Sciatic nerve (tissue), 2 donors: ENCODE measurements around the gene CDC5L. TPM values are rescaled to one million over a fixed set of nuclear protein-coding genes. Genes with fewer than 3 reads are reported as not detected.

Source experiments
- ATAC-seq: fragments of 200-7000 bp; cut with Tn5 transposase; one replicate; pipeline ENCODE4 v1.9.1; 2020; ENCODE audit warnings: mild to moderate bottlenecking, moderate library complexity
- DNase-seq: peaks from one replicate; pipeline ENCODE4 v3.0.0-alpha.2; 2020; ENCODE audit warnings: low spot score
- intact Hi-C: fragments of 100-400 bp; cut with DNase I; formaldehyde crosslinking; loops from one replicate; pipeline ENCODE4 v1.14.2; 2022
- microRNA-seq: library from miRNA; unstranded; fragments of <30 nt; microRNA quantifications from one replicate; pipeline ENCODE4 v1.2.0, GENCODE V29; 2020
- total RNA-seq: library from RNA; stranded (reverse); fragmentation: NEBNext Ultra II Directional; extraction: Animal tissue kit (Norgen Biotek cat#: 25700); gene quantifications from one replicate; pipeline ENCODE4 v1.2.1, GENCODE V29; 2021
- donor health status: DM: no; HTN: no; CAD: no.
- donor health status: DM: no; HTN: no; CAD: no.

The CDC5L gene
- total RNA-seq, 1 donor from 2014 or later, result 20.3 TPM

DNA sequence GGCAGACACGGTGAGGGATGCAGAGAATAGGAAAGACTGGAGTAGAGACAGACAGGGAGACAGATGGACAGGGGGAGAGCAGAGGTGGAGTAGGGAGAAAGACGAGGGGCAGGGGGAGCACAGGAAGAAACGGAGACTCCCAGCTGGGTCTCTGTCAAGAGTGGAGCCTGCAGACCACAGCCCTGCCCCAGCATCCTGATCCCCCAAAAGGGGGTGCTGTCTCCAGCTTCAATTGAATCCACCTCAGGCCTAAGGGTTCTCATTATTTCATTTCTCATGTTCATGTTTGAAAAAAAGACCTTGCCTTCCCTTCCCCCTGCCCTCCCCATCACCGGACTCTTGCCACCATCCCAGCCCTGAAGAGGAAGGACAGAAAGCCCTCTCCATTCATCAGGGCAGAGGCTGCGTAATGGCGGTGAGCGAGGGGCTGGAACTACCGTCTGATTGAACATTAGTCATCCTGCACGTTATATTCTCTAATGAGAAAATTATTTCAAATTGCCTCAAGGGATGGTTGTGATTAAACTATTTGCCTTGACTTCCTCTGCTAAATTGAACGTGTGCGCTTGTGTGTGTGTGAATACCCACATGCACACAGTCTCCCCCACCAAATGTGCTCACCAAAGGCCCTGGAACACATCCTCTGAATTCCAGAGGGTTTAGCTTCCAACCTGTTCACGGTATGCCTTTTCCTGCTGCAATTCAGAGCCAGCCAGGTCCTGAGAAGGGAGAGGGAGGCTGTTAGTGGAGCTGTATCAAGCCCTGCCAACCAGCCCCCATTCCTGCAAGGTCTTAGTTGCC, 98.3 kb downstream of the CDC5L start:
- no peak for ATAC-seq
- intact Hi-C loops, result no loop called here

DNA sequence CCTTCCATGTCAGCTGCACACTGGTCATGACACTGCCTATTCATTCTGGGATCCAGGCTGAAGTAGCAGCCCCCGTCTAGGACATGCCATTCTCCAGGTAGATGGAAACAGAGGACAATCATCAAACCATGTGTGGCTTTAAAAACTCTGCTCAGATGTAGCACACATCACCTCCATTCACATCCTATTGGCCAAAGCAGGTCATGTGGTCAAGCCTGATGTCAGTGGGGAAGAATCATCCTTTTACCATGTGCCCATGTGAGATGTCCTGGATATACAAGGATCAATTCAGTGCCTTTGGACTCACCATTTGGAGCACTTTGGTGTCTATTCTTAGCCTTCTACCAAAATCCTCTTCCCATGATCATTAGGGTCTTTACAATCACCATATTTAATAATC, 99.5 kb downstream of the CDC5L start:
- intact Hi-C loops, result no loop called here
- ATAC-seq (no peak), DNase-seq (no peak)

More for the DNA sequence above, 98.3 kb downstream of the CDC5L start:
- DNase-seq, result no peak

DNA sequence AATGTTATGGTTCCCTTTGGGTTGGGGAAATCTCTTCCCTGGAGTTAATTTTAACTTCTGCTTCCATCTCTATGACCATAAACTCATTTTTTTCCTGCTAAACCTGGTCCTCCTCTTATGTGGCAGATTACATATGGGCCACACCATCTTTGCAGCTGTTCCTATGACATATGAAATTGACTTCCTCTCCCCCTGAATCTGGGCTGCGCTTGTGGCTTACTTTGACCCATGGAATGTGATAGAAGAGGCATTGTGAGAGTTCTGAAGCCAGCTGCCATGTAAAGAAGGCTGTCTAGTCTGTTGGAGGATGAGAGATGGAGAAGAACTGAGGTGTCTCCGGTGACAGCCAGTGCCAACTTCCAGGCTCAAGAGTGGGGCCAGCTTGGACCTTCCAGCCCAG, 100.1 kb downstream of the CDC5L start:
- ATAC-seq (no peak), DNase-seq (no peak)
- intact Hi-C loops, result no loop called here

- ATAC-seq, result peak; percentile 93
- DNase-seq, result no peak
- intact Hi-C loops, result no loop called here
These were observed 102.6 kb downstream of the CDC5L start for GRCh38 chr6:44489910-44490604.

GRCh38 chr6:44493132-44493531, 105.6 kb downstream of the CDC5L start:
- DNase-seq (no peak), ATAC-seq (no peak)
- intact Hi-C loops, result no loop called here

DNA sequence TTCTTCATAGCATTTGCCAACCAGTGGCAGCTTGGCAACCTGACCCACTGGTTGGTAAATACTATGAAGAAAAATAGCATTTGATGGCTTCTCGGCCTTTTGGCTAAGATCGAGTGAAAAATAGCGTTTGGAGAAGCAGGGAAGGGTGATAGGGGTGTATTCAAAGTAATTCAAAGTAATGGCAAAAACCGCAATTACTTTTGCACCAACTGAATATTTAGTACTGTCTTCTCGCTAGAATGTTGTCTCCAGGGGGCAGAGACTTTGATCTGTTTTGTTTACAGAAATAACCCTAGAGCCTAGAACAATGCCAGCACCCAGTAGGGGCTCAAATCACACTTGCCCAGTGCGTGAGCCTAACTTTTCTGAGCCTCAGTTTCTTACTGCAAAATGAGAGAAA, 106.1 kb downstream of the CDC5L start:
- no peak for DNase-seq
- ATAC-seq, result no peak
- intact Hi-C loops, result no loop called here

DNA sequence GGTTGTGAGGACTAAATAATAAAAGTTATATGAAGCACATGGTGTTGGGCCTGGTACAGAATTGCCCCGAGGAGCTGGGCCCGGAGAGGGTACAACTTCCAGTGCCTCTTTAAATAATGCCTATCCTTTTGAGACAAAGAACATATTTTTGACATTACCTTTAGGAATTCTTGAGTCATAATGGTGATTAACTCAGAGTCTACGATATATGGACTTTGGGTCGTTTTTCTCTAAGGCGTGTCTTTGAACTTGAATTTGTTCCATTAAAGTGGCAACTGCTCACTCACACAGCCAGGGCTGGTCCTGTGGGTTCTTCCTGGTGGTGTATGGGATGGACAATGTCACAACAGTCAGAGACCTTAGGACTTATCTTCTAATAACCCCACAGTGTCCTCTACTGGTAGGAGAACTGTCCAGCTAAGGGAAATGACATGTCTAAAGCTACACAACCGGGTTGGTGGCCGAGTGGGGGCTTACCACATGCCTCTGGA, 106.5 kb downstream of the CDC5L start:
- no peak for DNase-seq
- intact Hi-C loops, result no loop called here
- no peak for ATAC-seq

- DNase-seq (no peak), ATAC-seq (no peak)
- intact Hi-C loops, result no loop called here
These were observed 107.8 kb downstream of the CDC5L start for GRCh38 chr6:44495036-44495901.

- intact Hi-C loops, result no loop called here
- ATAC-seq (no peak), DNase-seq (no peak)
These were observed 109.3 kb downstream of the CDC5L start for GRCh38 chr6:44496665-44497369.

- no peak for DNase-seq
- peak; percentile 34 for ATAC-seq
- intact Hi-C loops, result no loop called here
These were observed 110.3 kb downstream of the CDC5L start for GRCh38 chr6:44497807-44498206.

GRCh38 chr6:44498436-44498835, 110.9 kb downstream of the CDC5L start:
- intact Hi-C loops, result no loop called here
- DNase-seq (no peak), ATAC-seq (no peak)

DNA sequence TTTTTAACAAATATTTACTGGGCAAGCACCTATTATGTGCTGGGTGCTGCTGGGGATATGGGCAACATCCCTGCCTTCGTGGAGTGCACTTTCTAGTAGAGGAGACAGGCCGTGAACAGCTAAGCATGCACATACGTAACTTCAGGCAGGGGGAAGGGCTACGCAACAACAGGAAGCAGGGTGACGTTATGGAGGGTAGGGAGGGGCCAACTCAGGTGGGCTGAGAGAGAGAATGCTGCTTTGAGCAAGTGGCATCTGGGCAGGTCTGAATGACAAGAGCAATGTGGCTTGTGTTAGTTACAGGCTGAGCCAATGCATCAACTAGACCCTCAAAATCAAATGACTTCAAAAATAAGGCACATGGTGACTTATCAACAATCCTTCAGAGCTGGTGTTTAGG, 112.1 kb downstream of the CDC5L start:
- DNase-seq (no peak), ATAC-seq (no peak)
- intact Hi-C loops, result no loop called here

Small RNAs within 50 kb of the gene (microRNA-seq; reads per million reads assigned to microRNA genes)
- gene MIR4642, result not detected

Other genes with a start within 250 kb of the CDC5L start
- 6.9 TPM for gene CAPN11, start 228.9 kb upstream of the CDC5L start, total RNA-seq
- gene MYMX, start 170.8 kb upstream of the CDC5L start, total RNA-seq, result 2.1 TPM
- 71.7 TPM for gene SLC29A1, start 164.1 kb upstream of the CDC5L start, total RNA-seq
- gene HSP90AB1, start 140.6 kb upstream of the CDC5L start, total RNA-seq, result 470 TPM
- gene SLC35B2, start 130.2 kb upstream of the CDC5L start, total RNA-seq, result 26.8 TPM
- 9.1 TPM for gene NFKBIE, start 122.2 kb upstream of the CDC5L start, total RNA-seq
- gene TMEM151B, start 117.3 kb upstream of the CDC5L start, total RNA-seq, result not detected
- 13.3 TPM for gene AARS2, start 74.4 kb upstream of the CDC5L start, total RNA-seq
- not detected for gene SPATS1, start 45.1 kb upstream of the CDC5L start, total RNA-seq